HG02870 (cell line): ENCODE data around the gene PIK3R6.
"Not testable (repeated sequence)": the region's sequence is repeated elsewhere in the genome, so short reads cannot be mapped to it uniquely, and the experiment has no call there.

Experiments used
- ATAC-seq: cut with Tn5 transposase; IDR thresholded peaks from one replicate; pipeline ENCODE4 v1.9.1; 2021; ENCODE audit warnings: mild to moderate bottlenecking, moderate library complexity; ENCODE audit not compliant: unreplicated experiment

Gene PIK3R6

DNA sequence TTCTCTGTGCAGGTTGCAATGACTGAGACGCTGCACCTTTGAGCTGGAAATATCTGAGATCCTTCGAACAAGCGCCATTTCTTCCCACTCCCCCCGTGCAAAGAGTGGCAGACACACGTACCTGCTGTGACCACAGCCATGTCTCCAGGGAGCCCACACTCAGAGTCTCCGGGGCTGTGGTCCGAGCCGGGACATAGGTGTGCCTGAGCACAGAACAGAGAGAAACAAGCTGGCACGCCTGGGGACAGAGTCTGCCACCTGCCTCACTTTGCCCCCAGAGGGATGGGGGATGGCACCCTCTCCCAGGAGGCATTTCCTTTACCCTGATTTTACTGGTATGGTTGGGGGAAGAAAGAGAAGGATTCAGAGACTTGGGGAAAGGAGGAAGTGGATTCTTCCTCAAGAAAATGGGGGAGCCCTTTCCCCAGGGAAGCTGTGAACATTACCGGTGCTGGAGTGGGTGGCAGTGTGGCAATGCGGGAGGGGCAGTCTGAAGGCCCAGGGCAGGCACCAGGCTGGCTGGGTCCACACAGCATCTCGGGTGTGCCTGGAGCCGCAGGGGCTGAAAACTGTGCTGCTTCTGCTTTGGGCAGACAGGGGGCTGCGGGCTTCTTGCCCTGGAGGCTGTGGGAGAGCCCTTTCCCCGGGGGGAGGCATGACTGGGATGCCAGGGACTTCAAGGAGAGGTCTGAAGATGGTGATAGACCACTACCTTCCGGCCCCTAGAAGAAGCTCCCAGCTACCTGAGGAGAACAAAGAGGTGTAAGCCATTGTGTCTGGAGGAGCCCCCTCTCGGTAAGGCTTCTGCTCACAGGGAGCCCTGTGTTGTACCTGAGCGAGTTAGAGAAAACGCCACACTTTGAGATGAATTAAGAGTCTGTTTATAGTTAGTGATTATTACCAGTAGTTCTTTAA lies 6.6 kb upstream of the PIK3R6 start:
- ATAC-seq, result no peak

DNA sequence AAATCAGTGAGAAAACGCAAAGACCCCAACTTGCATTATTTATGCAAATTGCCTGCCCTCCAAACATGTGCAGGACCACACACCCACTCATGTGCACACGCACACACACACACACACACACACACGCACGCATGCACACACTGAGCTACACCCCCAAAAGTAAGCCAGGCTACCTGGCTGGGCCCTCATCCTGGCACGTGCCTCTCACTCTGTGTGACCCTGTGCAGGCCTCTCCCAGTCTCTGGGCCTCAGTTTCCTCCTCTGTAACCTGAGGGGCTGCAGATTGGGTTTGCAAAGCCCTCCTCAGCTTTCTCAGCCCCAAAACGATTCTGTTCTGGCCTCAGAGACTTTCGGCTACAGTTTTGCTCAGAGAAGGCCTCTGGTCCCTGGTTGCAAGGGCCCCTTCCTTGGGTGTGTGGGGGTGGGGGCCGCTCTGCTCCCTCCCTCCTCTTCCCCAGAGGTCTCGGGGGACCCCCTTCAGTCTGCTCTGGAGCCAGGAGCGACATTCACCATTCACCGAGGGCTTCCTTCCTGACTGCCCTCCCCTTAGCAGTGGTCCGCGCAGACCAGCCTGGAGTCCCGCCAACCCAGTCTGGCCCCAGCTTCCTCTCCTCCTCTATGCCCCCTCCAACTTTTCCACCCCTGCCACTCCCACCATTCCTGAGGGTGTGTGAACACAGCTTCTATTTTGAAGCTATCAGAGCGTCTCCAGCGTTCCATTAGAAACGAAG lies 5.4 kb upstream of the PIK3R6 start:
- no peak for ATAC-seq

DNA sequence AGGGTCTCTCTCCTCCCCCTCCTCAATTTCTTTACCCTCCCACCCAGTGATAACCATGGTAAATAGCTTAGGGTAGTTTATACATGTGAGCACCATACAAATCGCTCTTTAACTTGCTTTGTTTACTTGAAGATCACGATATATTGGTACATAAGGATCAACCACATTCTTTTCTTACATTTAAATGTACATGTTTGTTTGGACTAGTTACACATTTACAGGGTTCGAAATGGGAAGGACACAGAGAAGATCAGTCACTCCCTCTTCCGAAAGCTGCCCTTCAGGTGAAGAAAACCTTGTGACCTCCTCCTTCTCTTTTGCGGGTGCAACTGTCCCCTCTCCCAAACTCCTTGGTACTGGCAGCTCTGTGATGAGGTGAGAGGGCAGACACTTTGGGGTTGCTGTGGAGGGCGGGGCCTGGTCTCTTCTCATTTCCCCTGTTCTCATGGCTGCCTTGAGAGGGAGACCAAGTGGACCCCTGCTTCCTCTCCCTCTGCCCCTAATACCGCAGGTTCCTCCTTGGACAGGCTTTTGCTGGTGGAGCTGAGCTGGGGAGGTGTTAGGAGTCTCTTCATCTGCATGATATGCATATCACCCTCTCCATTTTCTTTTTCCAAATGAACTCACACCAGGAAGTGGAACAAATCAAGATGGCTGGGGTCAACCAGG lies 4.7 kb upstream of the PIK3R6 start:
- ATAC-seq, result no peak

GRCh38 chr17:8871081-8871581 lies 3.7 kb upstream of the PIK3R6 start:
- ATAC-seq, result no peak

- no peak for ATAC-seq
Observed at GRCh38 chr17:8870406-8871040, 3.0 kb upstream of the PIK3R6 start.

- no peak for ATAC-seq
Observed at GRCh38 chr17:8869114-8869815, 1.8 kb upstream of the PIK3R6 start.

GRCh38 chr17:8868529-8868951 lies 1.1 kb upstream of the PIK3R6 start:
- peak; percentile 56 for ATAC-seq

DNA sequence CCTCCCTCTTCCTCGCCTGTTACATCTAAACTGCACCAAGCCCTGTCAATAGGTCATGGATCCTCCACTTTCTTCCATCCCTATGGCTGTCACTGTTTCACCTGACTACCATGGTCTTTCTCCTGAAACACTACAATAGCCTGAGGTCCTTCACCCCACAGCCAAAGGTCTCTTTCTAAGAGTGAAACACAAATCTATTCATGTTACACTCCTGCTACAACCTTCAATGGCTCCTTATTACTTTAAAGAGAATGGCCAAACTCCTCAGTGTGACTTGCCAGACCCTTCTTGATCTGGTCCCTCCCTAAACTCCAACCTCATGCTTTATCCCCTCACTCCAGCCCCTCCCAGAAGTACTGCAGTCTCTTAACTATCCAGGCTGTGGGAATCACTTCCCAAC lies 618 bp upstream of the PIK3R6 start:
- no peak for ATAC-seq

DNA sequence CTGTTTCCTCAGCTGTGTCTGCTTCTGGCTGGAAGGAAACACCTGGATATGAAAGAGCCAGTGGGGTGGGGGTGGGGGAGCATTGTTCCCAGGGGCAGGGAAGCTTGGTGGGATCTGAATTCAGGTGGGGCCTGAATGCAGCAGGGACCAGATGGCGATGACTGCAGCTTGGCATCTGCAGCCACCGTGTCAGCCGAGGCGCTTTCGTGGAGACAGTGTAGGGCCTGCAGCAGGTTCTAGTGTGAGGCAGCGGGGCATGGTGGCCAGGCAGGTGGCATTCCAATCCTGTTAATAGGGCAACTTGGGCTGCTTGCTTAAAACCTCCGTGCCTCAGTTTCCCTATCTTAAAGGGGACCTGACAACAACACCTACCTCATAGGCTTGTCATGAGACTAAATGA lies 1.7 kb downstream of the PIK3R6 start:
- no peak for ATAC-seq

DNA sequence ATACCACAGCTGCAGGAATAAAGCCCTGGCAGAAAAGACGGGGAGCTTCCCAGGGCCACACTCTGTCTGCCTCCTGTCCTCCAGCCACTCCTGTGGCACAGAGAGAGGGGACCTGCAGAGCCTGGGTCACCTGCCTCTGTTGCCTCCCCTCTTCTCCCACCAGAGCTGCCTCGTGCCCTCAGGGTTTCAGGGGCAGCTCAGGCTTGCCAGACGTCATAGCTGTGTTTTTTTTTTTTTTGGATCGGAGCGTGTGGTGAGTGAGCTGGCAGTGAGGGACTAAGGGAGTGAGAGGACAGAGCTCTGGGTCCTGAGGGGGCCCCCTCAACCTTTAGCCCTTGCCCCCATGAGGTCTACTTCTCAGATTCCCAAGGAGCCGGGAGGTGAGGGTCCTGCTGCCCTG lies 2.1 kb downstream of the PIK3R6 start:
- ATAC-seq, result no peak

- no peak for ATAC-seq
Observed at GRCh38 chr17:8862213-8863056, 5.0 kb downstream of the PIK3R6 start.

- no peak for ATAC-seq
Observed at GRCh38 chr17:8861495-8862181, 5.8 kb downstream of the PIK3R6 start.

GRCh38 chr17:8859804-8860430 lies 7.6 kb downstream of the PIK3R6 start:
- ATAC-seq, result no peak

GRCh38 chr17:8859027-8859803 lies 8.3 kb downstream of the PIK3R6 start:
- no peak for ATAC-seq

DNA sequence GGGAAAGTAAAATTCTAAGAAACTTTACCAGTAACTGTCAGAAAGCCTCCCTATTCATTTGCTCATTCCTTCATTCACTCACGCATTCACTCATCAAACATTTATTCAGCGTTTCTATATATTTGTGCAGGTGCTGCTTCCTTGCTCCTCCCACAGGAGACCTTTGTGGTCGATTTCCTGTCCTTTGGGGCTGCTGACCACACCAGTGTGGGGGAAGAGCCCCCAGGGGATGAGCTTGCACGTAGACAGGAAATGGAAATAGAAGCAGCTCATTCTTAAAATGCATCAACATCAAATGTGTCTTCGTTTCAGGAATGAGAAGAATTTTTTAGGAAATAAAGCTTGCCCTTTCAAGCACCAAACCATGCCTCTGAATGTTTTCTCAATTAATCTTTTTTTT lies 9.6 kb downstream of the PIK3R6 start:
- no peak for ATAC-seq

DNA sequence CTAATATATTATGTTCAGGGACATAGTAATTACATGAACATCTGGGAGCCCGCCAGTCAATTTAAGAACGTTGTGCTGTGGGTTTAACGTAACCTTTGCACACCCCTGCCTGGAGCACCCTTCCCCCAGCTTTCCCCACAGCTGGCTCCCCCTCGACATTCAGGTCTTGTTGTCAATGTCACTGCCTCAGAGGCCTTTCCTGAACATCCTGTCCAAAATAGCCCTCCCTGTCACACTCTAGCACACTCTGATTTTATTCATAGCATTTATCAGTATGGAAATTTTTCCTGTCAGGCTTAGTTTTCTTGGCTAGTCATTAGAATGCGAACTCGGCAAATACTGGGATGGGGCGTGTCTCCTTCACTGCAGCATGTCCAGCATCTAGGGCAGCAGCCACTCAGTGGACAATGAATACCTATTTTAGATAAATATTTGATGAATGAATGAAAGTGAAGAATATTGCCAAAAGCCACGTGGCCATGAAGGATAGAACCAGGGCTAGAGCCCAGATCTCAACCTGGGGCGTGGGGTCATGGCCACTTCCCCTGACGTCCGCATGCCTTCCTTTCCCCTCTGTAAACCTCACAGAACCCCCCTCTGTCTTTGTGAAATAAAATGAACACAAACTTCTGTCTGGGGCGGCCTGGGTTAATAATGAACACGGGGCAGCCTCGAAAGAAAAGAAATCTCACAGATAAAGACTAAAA lies 10.5 kb downstream of the PIK3R6 start:
- no peak for ATAC-seq

DNA sequence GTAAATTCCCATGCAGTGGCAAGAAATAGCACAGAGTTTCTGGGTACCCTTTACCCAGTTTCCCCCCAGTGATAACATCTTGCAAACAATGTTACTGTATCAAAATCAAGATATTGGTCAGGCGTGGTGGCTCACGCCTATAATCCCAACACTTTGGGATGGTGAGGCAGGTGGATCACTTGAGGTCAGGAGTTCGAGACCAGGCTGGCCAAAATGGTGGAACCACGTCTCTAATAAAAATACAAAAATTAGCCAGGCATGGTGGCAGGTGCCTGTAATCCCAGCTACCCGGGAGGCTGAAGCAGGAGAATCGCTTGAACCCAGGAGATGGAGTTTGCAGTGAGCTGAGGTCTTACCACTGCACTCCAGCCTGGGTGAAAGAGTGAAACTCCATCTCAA lies 11.3 kb downstream of the PIK3R6 start:
- not testable (repeated sequence) for ATAC-seq
